Cardiac muscle cell (in vitro differentiated cells and primary cell): ENCODE data around the gene OOSP4A. TPM values are rescaled to one million over a fixed set of nuclear protein-coding genes. Genes with fewer than 3 reads are reported as not detected.

ENCODE experiments used
- DNase-seq, 2 donors: peaks; one replicate each; pipeline versions ENCODE4 v3.0.0 to v3.0.0-alpha.2; 2010 to 2017; ENCODE audit warnings: low read depth in 1 of 2, low spot score in 1 of 2
- H3K27ac ChIP-seq: fragments of 200-600 bp; sonication (generic); 2 replicates; pipeline ENCODE4 v1.5.1; 2016
- H3K27me3 ChIP-seq: fragments of 200-600 bp; sonication (generic); 2 replicates; pipeline ENCODE4 v1.6.0; 2016; ENCODE audit warnings: control low read depth
- H3K36me3 ChIP-seq: fragments of 200-600 bp; sonication (generic); 2 replicates; pipeline ENCODE4 v1.5.1; 2016; ENCODE audit warnings: control low read depth
- H3K4me1 ChIP-seq: fragments of 200-600 bp; sonication (generic); 2 replicates; pipeline ENCODE4 v1.8.1; 2017; ENCODE audit warnings: low read depth, mild to moderate bottlenecking, mixed run types
- H3K4me3 ChIP-seq: fragments of 200-600 bp; sonication (generic); 2 replicates; pipeline ENCODE4 v1.5.1; 2016; ENCODE audit warnings: mild to moderate bottlenecking
- H3K9me3 ChIP-seq: fragments of 200-600 bp; sonication (generic); 2 replicates; pipeline ENCODE4 v1.5.1; 2017; ENCODE audit warnings: low read depth, mild to moderate bottlenecking, control low read depth
- CTCF ChIP-seq: IDR thresholded peaks from 2 replicates; pipeline ENCODE4 v1.5.1; 2012; ENCODE audit warnings: low read depth, mild to moderate bottlenecking, low read length
- polyA plus RNA-seq: library from polyadenylated mRNA; unstranded; fragments of >200 nt; fragmentation: Nextera tagmentation; extraction: Ambion mirVana; gene quantifications from 2 replicates; pipeline ENCODE4 v1.2.1, GENCODE V29; 2016
- total RNA-seq: library from RNA; depleted of rRNA; stranded (reverse); fragments of >200 nt; gene quantifications from 2 replicates; pipeline ENCODE4 v1.2.3, GENCODE V29; 2016

Gene OOSP4A
- total and polyA plus RNA-seq, 2 experiments from 2014 or later = not detected

GRCh38 chr11:60018058-60018457 lies 54.2 kb downstream of the OOSP4A start:
- H3K36me3 ChIP-seq = no peaks in the 10 kb centered on the region
- no peak overlapping the region for H3K4me3 ChIP-seq
- no peaks in the 10 kb centered on the region for H3K9me3 ChIP-seq
- no peak for TF ChIP-seq CTCF
- H3K27me3 ChIP-seq = no peaks in the 10 kb centered on the region
- H3K27ac ChIP-seq = no peak overlapping the region
- no peak for DNase-seq
- H3K4me1 ChIP-seq = no peaks in the 10 kb centered on the region

Other genes with a start within 250 kb of the OOSP4A start
- 32.5 and 42.3 TPM in 2 replicates for gene STX3, start 208.7 kb upstream of the OOSP4A start, total RNA-seq
- gene STX3, start 208.7 kb upstream of the OOSP4A start, polyA plus RNA-seq = 21.7 and 27.8 TPM in 2 replicates
- 73.1 and 73.8 TPM in 2 replicates for gene MRPL16, start 153.3 kb upstream of the OOSP4A start, total RNA-seq
- 93.7 and 101 TPM in 2 replicates for gene MRPL16, start 153.3 kb upstream of the OOSP4A start, polyA plus RNA-seq
- gene CBLIF, start 118.5 kb upstream of the OOSP4A start, total RNA-seq = 0.69 TPM in 1 of 2 replicates, not detected in the other
- gene CBLIF, start 118.5 kb upstream of the OOSP4A start, polyA plus RNA-seq = not detected in 2 replicates
- gene TCN1, start 97.5 kb upstream of the OOSP4A start, total RNA-seq = not detected in 2 replicates
- gene TCN1, start 97.5 kb upstream of the OOSP4A start, polyA plus RNA-seq = not detected in 2 replicates
- gene OOSP3, start 85.3 kb upstream of the OOSP4A start, total RNA-seq = not detected in 2 replicates
- not detected in 2 replicates for gene OOSP3, start 85.3 kb upstream of the OOSP4A start, polyA plus RNA-seq
- gene OOSP1, start 25.6 kb upstream of the OOSP4A start, total RNA-seq = 0.48 TPM in 1 of 2 replicates, not detected in the other
- 0.71 and 0.91 TPM in 2 replicates for gene OOSP1, start 25.6 kb upstream of the OOSP4A start, polyA plus RNA-seq
- not detected in 2 replicates for gene OOSP4B, start 53.1 kb downstream of the OOSP4A start, total RNA-seq
- not detected in 2 replicates for gene OOSP4B, start 53.1 kb downstream of the OOSP4A start, polyA plus RNA-seq
- not detected in 2 replicates for gene OOSP2, start 76.4 kb downstream of the OOSP4A start, total RNA-seq
- not detected in 2 replicates for gene OOSP2, start 76.4 kb downstream of the OOSP4A start, polyA plus RNA-seq
- not detected in 2 replicates for gene MS4A3, start 92.6 kb downstream of the OOSP4A start, total RNA-seq
- gene MS4A3, start 92.6 kb downstream of the OOSP4A start, polyA plus RNA-seq = not detected in 2 replicates
- gene MS4A2, start 124.6 kb downstream of the OOSP4A start, total RNA-seq = not detected in 2 replicates
- gene MS4A2, start 124.6 kb downstream of the OOSP4A start, polyA plus RNA-seq = not detected in 2 replicates
- 0.83 TPM in 1 of 2 replicates, not detected in the other for gene MS4A6A, start 219.1 kb downstream of the OOSP4A start, total RNA-seq
- gene MS4A6A, start 219.1 kb downstream of the OOSP4A start, polyA plus RNA-seq = not detected in 2 replicates